ENCODE data around the gene CD300LF.

Gene CD300LF

DNA sequence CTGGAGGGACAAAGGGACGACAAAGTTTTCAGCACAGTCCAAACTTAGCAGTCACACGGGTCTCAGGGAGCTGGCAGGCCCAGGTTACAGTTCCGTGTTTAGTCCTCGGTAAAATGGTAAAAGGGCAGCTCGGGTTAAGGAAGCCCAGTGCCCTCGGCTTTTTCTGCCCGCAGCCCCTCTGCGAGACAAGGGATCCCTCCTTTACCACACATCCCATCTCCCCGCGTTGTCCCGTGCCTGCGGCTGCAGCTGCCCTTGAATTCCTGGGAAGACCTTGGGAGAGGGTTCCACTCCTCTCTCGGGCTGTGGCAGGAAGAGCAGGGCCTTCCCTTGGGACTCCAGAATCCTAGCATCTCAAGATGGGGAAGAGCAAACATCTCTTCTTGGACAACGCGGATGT lies 17.1 kb upstream of the CD300LF start:
- Histone ChIP-seq H3K27ac (ENCODE audit: low read length) (no peak overlapping the region), H3K4me2 (ENCODE audit: insufficient read depth, low read length) (no peak overlapping the region), H3K4me3 (ENCODE audit: low read depth in 1 of 2, low read length in 2 of 2) (no peak overlapping the region), H3K9me3 (ENCODE audit: insufficient read depth, low read length, severe bottlenecking) (no peaks in the 10 kb centered on the region), H3K4me1 (ENCODE audit: insufficient read depth, low read length) (no peaks in the 10 kb centered on the region), H3K9ac (ENCODE audit: low read depth, low read length) (no peak overlapping the region), H3K36me3 (ENCODE audit: insufficient read depth, low read length) (no peaks in the 10 kb centered on the region), H3K27me3 (ENCODE audit: insufficient read depth, low read length, poor library complexity) (no peaks in the 10 kb centered on the region), H4K20me1 (ENCODE audit: insufficient read depth, low read length) (no peaks in the 10 kb centered on the region), H2AFZ (ENCODE audit: low read depth, low read length) (no peak overlapping the region), H3K79me2 (ENCODE audit: insufficient read depth, low read length) (no peaks in the 10 kb centered on the region)
- DNase-seq (no peak), ATAC-seq (ENCODE audit: insufficient read depth, low read depth) (no peak)
- TF ChIP-seq CTCF (IDR thresholded peaks at IDR 0.05; ENCODE audit: borderline replicate concordance, extremely low read depth, low read length, poor library complexity, severe bottlenecking) (no peak), EZH2 (IDR thresholded peaks at IDR 0.05; ENCODE audit: borderline replicate concordance, low read depth, low read length, severe bottlenecking) (no peak)

DNA sequence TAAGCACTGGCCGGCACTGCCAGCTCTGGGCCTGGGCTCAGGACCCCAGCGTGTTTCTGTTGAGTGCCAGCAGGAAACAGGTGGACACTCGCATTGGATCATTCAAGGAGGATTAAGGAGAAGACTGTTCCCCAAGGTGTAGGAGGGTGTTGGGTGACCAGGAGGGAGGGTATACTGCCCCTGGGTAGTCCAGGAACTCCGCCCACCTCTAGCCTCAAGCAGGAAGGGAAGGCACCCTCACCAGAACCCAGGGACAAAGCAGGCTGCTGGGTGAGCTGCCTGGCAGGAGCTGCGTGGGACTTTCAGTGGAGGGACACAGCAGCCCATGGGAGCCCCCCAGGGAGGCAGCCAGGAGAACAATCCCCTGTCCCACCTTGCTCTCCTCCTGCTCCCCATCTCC lies 16.6 kb upstream of the CD300LF start:
- DNase-seq: no peak
- H3K9ac ChIP-seq (ENCODE audit: low read depth, low read length): no peak overlapping the region
- no peak overlapping the region for H3K4me3 ChIP-seq (ENCODE audit: low read depth in 1 of 2, low read length in 2 of 2)
- no peaks in the 10 kb centered on the region for H3K9me3 ChIP-seq (ENCODE audit: insufficient read depth, low read length, severe bottlenecking)
- H3K4me2 ChIP-seq (ENCODE audit: insufficient read depth, low read length): no peak overlapping the region
- no peaks in the 10 kb centered on the region for H3K4me1 ChIP-seq (ENCODE audit: insufficient read depth, low read length)
- TF ChIP-seq CTCF (IDR thresholded peaks at IDR 0.05; ENCODE audit: borderline replicate concordance, extremely low read depth, low read length, poor library complexity, severe bottlenecking) (no peak), EZH2 (IDR thresholded peaks at IDR 0.05; ENCODE audit: borderline replicate concordance, low read depth, low read length, severe bottlenecking) (no peak)
- no peaks in the 10 kb centered on the region for H4K20me1 ChIP-seq (ENCODE audit: insufficient read depth, low read length)
- no peaks in the 10 kb centered on the region for H3K36me3 ChIP-seq (ENCODE audit: insufficient read depth, low read length)
- H3K79me2 ChIP-seq (ENCODE audit: insufficient read depth, low read length): no peaks in the 10 kb centered on the region
- no peak overlapping the region for H2AFZ ChIP-seq (ENCODE audit: low read depth, low read length)
- no peak for ATAC-seq (ENCODE audit: insufficient read depth, low read depth)
- no peaks in the 10 kb centered on the region for H3K27me3 ChIP-seq (ENCODE audit: insufficient read depth, low read length, poor library complexity)
- H3K27ac ChIP-seq (ENCODE audit: low read length): no peak overlapping the region

GRCh38 chr17:74728702-74729075 lies 16.0 kb upstream of the CD300LF start:
- H3K9ac ChIP-seq (ENCODE audit: low read depth, low read length): no peak overlapping the region
- ATAC-seq (ENCODE audit: insufficient read depth, low read depth): no peak
- no peaks in the 10 kb centered on the region for H3K9me3 ChIP-seq (ENCODE audit: insufficient read depth, low read length, severe bottlenecking)
- no peak overlapping the region for H3K4me3 ChIP-seq (ENCODE audit: low read depth in 1 of 2, low read length in 2 of 2)
- TF ChIP-seq EZH2 (IDR thresholded peaks at IDR 0.05; ENCODE audit: borderline replicate concordance, low read depth, low read length, severe bottlenecking) (no peak), CTCF (IDR thresholded peaks at IDR 0.05; ENCODE audit: borderline replicate concordance, extremely low read depth, low read length, poor library complexity, severe bottlenecking) (no peak)
- no peaks in the 10 kb centered on the region for H3K27me3 ChIP-seq (ENCODE audit: insufficient read depth, low read length, poor library complexity)
- H3K4me2 ChIP-seq (ENCODE audit: insufficient read depth, low read length): no peak overlapping the region
- no peak for DNase-seq
- no peaks in the 10 kb centered on the region for H3K36me3 ChIP-seq (ENCODE audit: insufficient read depth, low read length)
- no peaks in the 10 kb centered on the region for H4K20me1 ChIP-seq (ENCODE audit: insufficient read depth, low read length)
- no peaks in the 10 kb centered on the region for H3K4me1 ChIP-seq (ENCODE audit: insufficient read depth, low read length)
- no peak overlapping the region for H3K27ac ChIP-seq (ENCODE audit: low read length)
- no peak overlapping the region for H2AFZ ChIP-seq (ENCODE audit: low read depth, low read length)
- H3K79me2 ChIP-seq (ENCODE audit: insufficient read depth, low read length): no peaks in the 10 kb centered on the region
